Activated naive CD8-positive, alpha-beta T cell treated with anti-CD3 and anti-CD28 coated beads for 36 hours (primary cell): ENCODE data around the gene TSFM. TPM values are rescaled to one million over a fixed set of nuclear protein-coding genes. Genes with fewer than 3 reads are reported as not detected.
"Not testable (repeated sequence)": the region's sequence is repeated elsewhere in the genome, so short reads cannot be mapped to it uniquely, and the experiment has no call there.

ENCODE experiments used
- DNase-seq: peaks from one replicate; pipeline ENCODE4 v3.0.0; 2021
- H3K27ac Mint-ChIP-seq: one replicate; pipeline ENCODE4 v1.8.0; 2022; ENCODE audit warnings: mild to moderate bottlenecking, moderate library complexity, mixed read lengths
- H3K27me3 Mint-ChIP-seq: one replicate; pipeline ENCODE4 v1.8.0; 2022; ENCODE audit warnings: mild to moderate bottlenecking, mixed read lengths
- H3K36me3 Mint-ChIP-seq: one replicate; pipeline ENCODE4 v1.8.0; 2021; ENCODE audit warnings: mild to moderate bottlenecking, mixed read lengths
- H3K4me1 Mint-ChIP-seq: one replicate; pipeline ENCODE4 v1.8.0; 2021; ENCODE audit warnings: mixed read lengths
- H3K4me3 Mint-ChIP-seq: one replicate; pipeline ENCODE4 v1.8.0; 2022; ENCODE audit warnings: mild to moderate bottlenecking, moderate library complexity, mixed read lengths
- H3K9me3 Mint-ChIP-seq: one replicate; pipeline ENCODE4 v1.8.0; 2022; ENCODE audit warnings: mixed read lengths
- total RNA-seq, 2 experiments: library from RNA; stranded (reverse); gene quantifications; one replicate each; pipeline ENCODE4 v1.2.3, GENCODE V29; 2021

Gene TSFM
- total RNA-seq, 2 experiments from 2014 or later, result 67.7 to 74.7 TPM

- DNase-seq, H3K4me1 Mint-ChIP-seq, H3K27ac Mint-ChIP-seq, H3K4me3 Mint-ChIP-seq, H3K36me3 Mint-ChIP-seq, H3K9me3 Mint-ChIP-seq, H3K27me3 Mint-ChIP-seq: not testable (repeated sequence)
Measured at GRCh38 chr12:57817990-57818331, 35.4 kb downstream of the TSFM start.

DNA sequence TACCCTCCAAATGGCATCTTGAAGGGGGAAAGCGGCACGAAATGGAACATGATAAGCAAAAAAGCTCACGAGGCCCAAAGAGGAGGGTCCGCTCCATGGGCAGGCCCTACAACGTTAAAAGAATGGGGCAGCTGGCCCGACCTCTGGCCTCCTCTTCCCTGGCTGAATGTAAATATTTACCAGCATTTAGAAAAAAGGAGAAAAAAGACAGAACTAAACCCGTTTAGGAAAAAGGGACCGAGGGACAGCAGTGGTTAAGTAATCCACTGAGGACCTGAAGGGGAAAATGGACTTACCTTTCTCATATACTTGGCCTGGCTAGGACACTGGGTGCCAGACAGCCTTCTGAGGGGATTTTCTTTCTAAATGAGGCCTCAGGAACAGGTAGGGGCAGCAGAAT lies 37.5 kb downstream of the TSFM start:
- not testable (repeated sequence) for H3K4me3 Mint-ChIP-seq, H3K4me1 Mint-ChIP-seq, H3K27ac Mint-ChIP-seq, H3K36me3 Mint-ChIP-seq, DNase-seq, H3K27me3 Mint-ChIP-seq, H3K9me3 Mint-ChIP-seq

DNA sequence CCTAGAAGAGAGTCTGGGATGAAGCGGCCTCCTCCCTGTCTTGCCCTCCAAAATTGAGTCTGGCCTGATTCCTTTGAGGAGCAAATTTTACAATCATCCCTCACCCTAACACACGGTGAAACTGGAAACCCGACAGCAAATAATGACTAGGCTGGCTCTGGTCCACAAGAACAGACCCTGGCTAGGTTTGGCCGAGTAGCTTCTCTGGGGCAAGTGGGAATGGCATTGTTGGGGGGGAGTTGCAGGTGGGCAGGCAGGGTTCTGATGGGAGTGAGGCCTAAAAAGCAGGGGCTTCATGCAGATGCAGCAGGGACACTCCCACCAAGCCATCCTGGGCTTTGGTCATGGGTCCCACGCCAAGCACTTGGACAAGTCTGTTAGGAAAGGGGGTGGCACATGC lies 38.4 kb downstream of the TSFM start:
- H3K27me3 Mint-ChIP-seq, DNase-seq, H3K4me1 Mint-ChIP-seq, H3K36me3 Mint-ChIP-seq, H3K9me3 Mint-ChIP-seq, H3K4me3 Mint-ChIP-seq, H3K27ac Mint-ChIP-seq: not testable (repeated sequence)

DNA sequence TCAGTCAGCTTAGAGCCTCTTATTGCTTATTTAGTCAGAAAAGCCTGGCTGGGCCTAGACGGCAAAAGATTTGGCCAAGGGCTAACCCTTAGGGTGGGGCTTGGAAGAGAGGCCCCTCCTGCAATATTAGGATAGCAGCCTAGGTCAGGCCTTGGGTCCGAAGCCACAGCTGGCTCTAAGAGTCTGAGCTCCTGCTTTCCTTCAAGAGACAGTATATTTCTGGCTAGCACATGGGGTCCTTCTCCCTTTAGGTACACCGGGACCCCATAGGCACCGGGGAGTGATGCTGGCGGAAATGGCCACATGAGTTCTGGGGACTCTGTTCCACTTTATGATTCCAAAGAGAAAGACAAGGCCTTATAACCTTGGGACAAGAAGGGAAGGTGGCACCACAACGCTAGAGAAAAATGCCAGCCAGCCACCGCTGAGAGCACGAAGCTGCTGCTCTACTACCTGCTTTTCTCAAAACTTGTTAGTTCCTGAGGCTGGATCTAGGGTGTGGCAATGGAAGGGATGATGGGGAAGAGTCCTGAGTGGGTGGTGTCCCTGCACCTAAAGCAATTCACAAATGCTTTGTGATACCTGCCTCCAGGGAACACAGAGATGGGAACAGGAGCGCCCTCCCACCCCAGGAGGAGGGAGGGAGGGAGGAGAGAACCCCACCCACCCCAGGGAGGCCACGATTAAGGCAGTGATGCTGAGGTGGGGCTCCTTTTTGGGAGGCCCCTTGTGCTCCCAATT lies 39.1 kb downstream of the TSFM start:
- Mint-ChIP-seq H3K4me1 (peaks cover 4% of the 10 kb centered on the region), H3K9me3 (no peaks in the 10 kb centered on the region), H3K27me3 (no peaks in the 10 kb centered on the region), H3K4me3 (no peak overlapping the region), H3K36me3 (peaks cover 7% of the 10 kb centered on the region), H3K27ac (no peak overlapping the region)
- no peak for DNase-seq

DNA sequence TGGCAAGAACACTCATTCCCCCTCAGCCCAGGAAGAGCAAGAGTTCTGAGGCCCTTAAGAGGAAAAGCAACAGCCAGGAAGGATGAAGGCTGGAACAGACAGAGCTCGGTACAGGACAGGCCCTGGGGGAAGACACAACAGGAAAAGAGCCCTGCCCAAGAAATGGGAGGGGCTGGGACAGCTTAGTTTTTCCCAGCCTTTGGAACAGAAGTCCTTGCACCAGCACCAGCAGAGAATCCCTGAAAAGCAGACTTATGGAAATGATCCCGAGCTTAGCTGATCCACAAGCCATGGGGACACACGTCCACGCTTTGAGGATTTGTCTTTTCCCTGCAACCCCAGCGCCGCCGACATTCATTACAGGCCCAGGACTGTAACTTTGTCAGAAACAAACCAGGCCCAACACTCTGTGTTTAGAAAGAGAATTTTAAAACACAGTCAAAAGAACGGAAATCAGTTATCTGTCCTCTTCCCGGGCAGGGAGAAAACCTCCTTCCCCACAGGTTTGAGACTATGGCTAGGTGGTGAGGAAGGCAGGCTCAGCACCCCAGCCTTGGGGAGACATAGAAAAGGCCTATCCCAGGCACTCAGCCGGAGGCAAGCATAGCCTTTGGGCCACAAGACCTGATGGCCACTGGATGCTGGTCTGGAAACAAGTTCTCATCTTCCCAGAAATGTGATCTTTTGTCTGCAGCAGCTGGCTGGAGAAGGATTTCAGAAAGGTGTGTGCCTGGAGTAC lies 40.0 kb downstream of the TSFM start:
- Mint-ChIP-seq H3K4me3 (no peak overlapping the region), H3K4me1 (peaks cover 4% of the 10 kb centered on the region), H3K9me3 (no peaks in the 10 kb centered on the region), H3K27ac (no peak overlapping the region), H3K27me3 (no peaks in the 10 kb centered on the region), H3K36me3 (peaks cover 7% of the 10 kb centered on the region)
- no peak for DNase-seq

DNA sequence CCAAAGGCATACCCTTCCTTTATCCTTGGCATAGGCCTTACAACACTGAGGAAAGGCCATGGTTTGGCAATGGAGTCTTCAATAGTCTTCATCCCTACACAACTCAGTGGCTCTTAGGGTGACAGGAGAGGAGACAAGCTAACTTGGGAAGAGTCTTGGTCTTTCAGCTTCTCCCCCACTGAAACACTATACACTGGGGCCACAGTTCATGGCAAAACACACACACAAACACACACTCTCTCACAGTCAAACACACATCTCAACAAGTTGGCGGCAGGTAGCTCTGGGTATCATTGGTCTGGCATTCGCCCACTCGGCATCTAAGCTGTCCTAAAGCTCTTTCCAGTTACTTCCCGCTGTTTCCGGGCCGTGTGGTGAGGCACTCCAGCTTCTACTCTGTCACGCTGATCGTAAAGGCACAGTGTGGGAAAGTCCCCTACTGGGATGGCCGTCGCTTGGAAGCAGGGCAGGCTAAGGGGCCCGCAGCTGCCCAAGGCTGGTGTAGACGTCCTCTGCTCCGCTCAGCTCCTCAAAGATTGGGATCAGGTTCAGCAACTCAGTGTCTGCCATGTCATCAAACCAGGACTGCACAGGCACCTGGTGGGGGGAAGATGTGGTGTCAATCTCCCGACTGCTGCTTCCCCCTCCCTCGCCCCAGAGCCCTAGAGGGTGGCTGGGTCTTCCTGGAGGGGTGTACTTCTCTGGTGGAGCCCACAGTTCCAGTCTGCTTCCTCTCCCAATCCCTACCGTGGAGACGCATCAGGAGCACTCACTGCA lies 40.7 kb downstream of the TSFM start:
- H3K9me3 Mint-ChIP-seq, result no peaks in the 10 kb centered on the region
- peaks cover 4% of the 10 kb centered on the region for H3K4me1 Mint-ChIP-seq
- peaks cover 7% of the 10 kb centered on the region for H3K36me3 Mint-ChIP-seq
- no peak overlapping the region for H3K4me3 Mint-ChIP-seq
- H3K27ac Mint-ChIP-seq, result no peak overlapping the region
- H3K27me3 Mint-ChIP-seq, result no peaks in the 10 kb centered on the region
- no peak for DNase-seq

DNA sequence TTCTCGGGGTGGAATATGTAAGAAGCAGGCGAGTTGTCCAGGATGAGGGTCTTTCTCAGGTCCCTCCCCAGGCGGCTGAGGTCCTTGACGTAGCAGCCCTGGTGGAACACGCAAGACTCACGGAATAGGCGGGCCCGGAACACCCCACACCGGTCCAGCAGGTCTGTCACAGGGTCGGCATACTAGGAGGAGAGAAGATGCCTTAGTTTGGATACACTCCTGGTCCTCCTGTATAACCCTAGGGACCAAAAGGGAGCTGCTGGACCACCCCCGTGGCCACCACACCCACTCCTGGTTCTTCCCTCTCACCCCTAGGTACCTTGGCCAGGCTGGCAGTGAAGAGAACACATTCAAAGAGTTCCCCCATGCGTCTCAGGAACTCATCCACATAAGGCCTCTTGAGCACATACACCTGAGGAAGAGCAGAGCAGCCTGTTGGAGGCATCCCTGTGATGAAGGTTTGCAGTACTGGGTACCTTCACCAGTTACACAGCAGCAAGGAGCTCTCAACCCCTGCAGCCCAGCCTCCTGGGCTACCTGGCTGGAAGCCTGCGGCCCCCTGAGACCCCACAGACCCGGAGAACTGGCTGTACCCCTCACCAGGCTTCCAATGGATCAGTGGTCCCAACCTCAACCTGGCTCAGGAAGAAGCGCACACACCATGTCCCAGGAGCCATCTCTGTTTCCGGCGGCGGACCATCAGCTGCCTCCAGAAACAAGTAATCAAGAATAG lies 41.5 kb downstream of the TSFM start:
- peaks cover 5% of the 10 kb centered on the region for H3K36me3 Mint-ChIP-seq
- H3K4me1 Mint-ChIP-seq, result peaks cover 9% of the 10 kb centered on the region
- DNase-seq, result no peak
- no peak overlapping the region for H3K4me3 Mint-ChIP-seq
- H3K27ac Mint-ChIP-seq, result no peak overlapping the region
- H3K27me3 Mint-ChIP-seq, result no peaks in the 10 kb centered on the region
- H3K9me3 Mint-ChIP-seq, result no peaks in the 10 kb centered on the region

- Mint-ChIP-seq H3K27me3 (no peaks in the 10 kb centered on the region), H3K4me1 (peaks cover 18% of the 10 kb centered on the region), H3K9me3 (no peaks in the 10 kb centered on the region), H3K36me3 (peaks cover 3% of the 10 kb centered on the region), H3K27ac (peak overlapping the region; percentile 14), H3K4me3 (no peak overlapping the region)
- DNase-seq, result no peak
Measured at GRCh38 chr12:57825451-57825850, 42.9 kb downstream of the TSFM start.

GRCh38 chr12:57826400-57826799 lies 43.8 kb downstream of the TSFM start:
- H3K4me1 Mint-ChIP-seq, result peaks cover 18% of the 10 kb centered on the region
- no peak overlapping the region for H3K4me3 Mint-ChIP-seq
- no peaks in the 10 kb centered on the region for H3K9me3 Mint-ChIP-seq
- no peak overlapping the region for H3K27ac Mint-ChIP-seq
- peaks cover 4% of the 10 kb centered on the region for H3K36me3 Mint-ChIP-seq
- no peaks in the 10 kb centered on the region for H3K27me3 Mint-ChIP-seq
- DNase-seq, result no peak

DNA sequence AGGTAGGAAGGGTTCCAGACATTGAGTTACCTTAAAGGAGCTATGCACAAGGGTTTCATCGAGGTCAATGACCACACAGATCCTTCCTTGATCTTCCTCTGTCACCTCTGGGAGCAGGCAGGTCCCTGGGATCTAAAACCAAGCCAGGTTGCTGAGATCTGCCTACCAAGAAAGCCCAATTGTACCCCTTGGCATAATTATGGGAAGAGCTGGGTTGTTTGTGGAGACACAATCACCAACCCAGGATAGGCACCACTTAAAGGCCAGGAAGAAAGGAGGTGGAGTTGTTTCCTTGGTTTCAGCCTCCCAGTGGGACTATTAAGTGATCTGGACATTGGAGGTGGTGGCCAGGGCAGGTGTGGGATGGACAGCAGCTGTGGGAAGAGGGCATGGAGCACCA lies 44.4 kb downstream of the TSFM start:
- peaks cover 7% of the 10 kb centered on the region for H3K36me3 Mint-ChIP-seq
- no peaks in the 10 kb centered on the region for H3K9me3 Mint-ChIP-seq
- H3K27ac Mint-ChIP-seq, result no peak overlapping the region

GRCh38 chr12:57829025-57829777 lies 46.6 kb downstream of the TSFM start:
- Mint-ChIP-seq H3K9me3 (no peaks in the 10 kb centered on the region), H3K4me3 (no peak overlapping the region), H3K4me1 (peaks cover 43% of the 10 kb centered on the region), H3K27ac (peak overlapping the region; percentile 67), H3K36me3 (peaks cover 10% of the 10 kb centered on the region), H3K27me3 (no peaks in the 10 kb centered on the region)
- no peak for DNase-seq

More for the DNA sequence above, 44.4 kb downstream of the TSFM start:
- Mint-ChIP-seq H3K4me3 (no peak overlapping the region), H3K27me3 (no peaks in the 10 kb centered on the region), H3K4me1 (peaks cover 24% of the 10 kb centered on the region)
- DNase-seq, result no peak

- peak overlapping the region; percentile 47 for H3K27ac Mint-ChIP-seq
- peaks cover 9% of the 10 kb centered on the region for H3K36me3 Mint-ChIP-seq
- H3K27me3 Mint-ChIP-seq, result no peaks in the 10 kb centered on the region
- H3K4me1 Mint-ChIP-seq, result peaks cover 54% of the 10 kb centered on the region
- H3K4me3 Mint-ChIP-seq, result no peak overlapping the region
- no peaks in the 10 kb centered on the region for H3K9me3 Mint-ChIP-seq
- DNase-seq, result no peak
Measured at GRCh38 chr12:57830393-57830792, 47.8 kb downstream of the TSFM start.

DNA sequence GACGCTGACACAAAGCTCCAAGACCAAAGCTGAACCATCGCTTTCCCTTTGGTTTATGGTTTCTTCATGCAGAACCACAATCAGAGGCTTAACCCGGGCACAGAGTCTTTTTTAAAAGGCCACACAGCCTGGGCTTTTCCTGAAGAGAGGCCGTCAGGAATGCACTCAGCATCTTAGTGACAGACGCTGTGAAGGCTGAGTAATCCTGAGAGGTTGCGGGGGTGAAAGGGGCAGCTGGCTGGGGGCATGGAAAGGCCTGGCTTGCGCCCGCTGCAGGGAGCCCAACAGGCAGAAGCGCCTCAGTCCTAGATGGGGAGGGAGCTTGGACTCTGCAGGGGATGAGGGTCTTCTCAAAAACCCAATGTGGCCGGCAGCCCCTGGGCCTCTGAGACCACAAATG lies 50.4 kb downstream of the TSFM start:
- Mint-ChIP-seq H3K4me3 (no peak overlapping the region), H3K4me1 (peaks cover 75% of the 10 kb centered on the region), H3K27me3 (no peaks in the 10 kb centered on the region), H3K9me3 (no peaks in the 10 kb centered on the region), H3K27ac (peak overlapping the region; percentile 74), H3K36me3 (peaks cover 6% of the 10 kb centered on the region)
- DNase-seq, result no peak

GRCh38 chr12:57833672-57834071 lies 51.1 kb downstream of the TSFM start:
- H3K36me3 Mint-ChIP-seq, result peaks cover 6% of the 10 kb centered on the region
- no peak for DNase-seq
- H3K4me1 Mint-ChIP-seq, result peaks cover 79% of the 10 kb centered on the region
- no peaks in the 10 kb centered on the region for H3K9me3 Mint-ChIP-seq
- H3K4me3 Mint-ChIP-seq, result no peak overlapping the region
- H3K27me3 Mint-ChIP-seq, result no peaks in the 10 kb centered on the region
- H3K27ac Mint-ChIP-seq, result peak overlapping the region; percentile 74
